Measurements from ENCODE around the gene LAYN. TPM values are rescaled to one million over a fixed set of nuclear protein-coding genes. Genes with fewer than 3 reads are reported as not detected.

Gene LAYN
- total RNA-seq, 1 donor from 2014 or later = 34.7 TPM

DNA sequence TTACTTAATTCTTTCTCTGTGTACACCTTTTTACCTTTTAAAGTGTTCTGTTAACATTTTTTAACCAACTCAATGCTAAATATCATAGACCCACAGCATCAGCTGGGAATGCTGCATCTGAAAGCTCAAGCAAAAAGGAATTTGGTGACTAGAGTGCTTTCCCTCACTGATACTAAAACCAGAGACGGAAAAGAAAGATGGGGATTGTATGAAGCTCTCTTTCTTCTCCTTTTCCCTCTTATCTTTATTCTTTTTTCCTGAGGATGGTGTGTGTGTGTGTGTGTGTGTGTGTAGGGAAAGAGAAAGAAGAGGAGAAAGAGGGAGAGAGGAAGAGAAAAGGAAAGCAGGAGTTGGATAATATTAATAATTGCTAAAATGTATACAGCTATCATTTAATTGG is 57.6 kb downstream of the LAYN start:
- no peak overlapping the region for H3K4me3 ChIP-seq (ENCODE audit: low read depth, low read length)
- TF ChIP-seq, protein P1, sequence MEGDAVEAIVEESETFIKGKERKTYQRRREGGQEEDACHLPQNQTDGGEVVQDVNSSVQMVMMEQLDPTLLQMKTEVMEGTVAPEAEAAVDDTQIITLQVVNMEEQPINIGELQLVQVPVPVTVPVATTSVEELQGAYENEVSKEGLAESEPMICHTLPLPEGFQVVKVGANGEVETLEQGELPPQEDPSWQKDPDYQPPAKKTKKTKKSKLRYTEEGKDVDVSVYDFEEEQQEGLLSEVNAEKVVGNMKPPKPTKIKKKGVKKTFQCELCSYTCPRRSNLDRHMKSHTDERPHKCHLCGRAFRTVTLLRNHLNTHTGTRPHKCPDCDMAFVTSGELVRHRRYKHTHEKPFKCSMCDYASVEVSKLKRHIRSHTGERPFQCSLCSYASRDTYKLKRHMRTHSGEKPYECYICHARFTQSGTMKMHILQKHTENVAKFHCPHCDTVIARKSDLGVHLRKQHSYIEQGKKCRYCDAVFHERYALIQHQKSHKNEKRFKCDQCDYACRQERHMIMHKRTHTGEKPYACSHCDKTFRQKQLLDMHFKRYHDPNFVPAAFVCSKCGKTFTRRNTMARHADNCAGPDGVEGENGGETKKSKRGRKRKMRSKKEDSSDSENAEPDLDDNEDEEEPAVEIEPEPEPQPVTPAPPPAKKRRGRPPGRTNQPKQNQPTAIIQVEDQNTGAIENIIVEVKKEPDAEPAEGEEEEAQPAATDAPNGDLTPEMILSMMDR (conservative IDR thresholded peaks at IDR 0.05; ENCODE audit: low read depth, low read length) = no peak
- no peak for DNase-seq (ENCODE audit: low read depth)

DNA sequence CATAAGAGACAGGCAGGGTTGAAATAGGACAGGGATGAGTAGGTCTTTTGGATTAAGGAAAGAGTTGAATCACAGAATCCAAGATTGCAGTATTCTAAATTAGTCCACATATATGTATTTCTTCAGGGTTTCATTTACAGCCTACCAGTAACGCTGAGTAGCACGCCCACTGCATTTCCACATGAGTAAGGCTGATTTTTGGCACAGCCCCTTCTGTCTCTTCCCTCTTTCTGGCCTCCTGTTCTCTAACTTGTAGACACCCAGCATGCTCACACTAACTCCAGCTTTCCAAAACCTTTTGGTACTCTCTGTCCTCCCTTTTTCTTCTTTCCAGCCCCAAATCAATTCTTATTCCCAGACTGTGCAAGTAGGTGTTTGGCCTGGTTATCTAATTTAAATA is 58.0 kb downstream of the LAYN start:
- H3K4me3 ChIP-seq (ENCODE audit: low read depth, low read length) = no peak overlapping the region
- no peak for DNase-seq (ENCODE audit: low read depth)
- TF ChIP-seq, protein P1 (conservative IDR thresholded peaks at IDR 0.05; ENCODE audit: low read depth, low read length) = no peak

DNA sequence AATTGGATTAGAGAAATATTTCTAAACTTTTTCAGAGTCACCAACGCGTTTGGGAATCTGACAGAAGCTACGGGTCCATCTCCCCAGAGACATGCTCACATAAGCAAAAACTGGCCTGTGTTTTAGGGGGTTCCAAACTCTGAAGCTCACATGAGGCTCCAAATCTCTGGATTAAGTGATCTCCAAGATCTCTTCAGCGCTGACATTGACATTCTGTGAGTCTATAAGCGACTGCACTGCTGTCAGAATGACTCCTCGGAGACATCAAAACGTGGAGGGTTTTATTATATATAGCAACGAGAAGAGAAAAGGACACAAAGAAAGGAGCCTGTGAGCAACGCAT is 61.1 kb downstream of the LAYN start:
- TF ChIP-seq, protein P1 (conservative IDR thresholded peaks at IDR 0.05; ENCODE audit: low read depth, low read length) = no peak
- DNase-seq (ENCODE audit: low read depth) = no peak
- peak overlapping the region; percentile 47 for H3K4me3 ChIP-seq (ENCODE audit: low read depth, low read length)

DNA sequence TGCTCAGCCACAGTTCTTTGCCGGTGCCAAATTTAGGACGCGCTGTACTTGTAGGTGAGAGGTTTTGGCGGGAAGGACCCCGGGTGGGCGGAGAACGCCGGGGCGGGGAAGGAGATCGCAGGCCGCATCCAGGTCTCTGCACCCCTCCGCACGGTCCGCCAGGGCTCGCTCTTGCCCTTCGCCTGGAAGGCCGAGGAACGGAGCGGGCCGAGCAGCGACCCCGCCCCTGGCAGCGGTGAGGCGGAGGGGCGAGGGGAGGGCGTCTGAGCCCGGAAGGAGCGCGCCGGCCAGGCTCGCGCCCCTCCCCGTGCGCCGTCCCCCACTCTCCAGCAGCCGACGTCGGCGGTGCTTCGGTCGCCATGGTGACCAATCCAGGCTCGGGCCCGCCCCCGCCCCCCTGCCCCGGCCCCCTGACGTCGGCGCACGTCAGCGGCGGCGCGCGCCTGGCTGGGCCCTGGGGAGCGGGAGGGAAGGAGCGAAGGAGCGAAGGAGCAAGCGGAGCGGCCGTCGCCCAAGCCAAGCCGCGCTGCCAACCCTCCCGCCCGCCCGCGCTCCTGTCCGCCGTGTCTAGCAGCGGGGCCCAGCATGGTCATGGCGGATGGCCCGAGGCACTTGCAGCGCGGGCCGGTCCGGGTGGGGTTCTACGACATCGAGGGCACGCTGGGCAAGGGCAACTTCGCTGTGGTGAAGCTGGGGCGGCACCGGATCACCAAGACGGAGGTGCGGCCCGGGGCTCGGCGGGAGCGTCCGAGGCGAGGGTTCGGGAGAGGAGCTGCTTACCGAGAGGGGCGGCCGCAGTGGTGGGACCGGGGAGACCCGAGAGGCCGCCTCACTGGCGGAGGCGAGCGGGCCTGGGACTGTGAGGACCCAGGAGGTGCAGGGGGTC is 61.7 kb downstream of the LAYN start, which contains the start of gene SIK2:
Gene SIK2, plus strand, starts transcription at position 471 of the 886 bp plus-strand sequence. Its CDS starts 115 bp downstream, at position 586.
- DNase-seq (ENCODE audit: low read depth) = no peak

DNA sequence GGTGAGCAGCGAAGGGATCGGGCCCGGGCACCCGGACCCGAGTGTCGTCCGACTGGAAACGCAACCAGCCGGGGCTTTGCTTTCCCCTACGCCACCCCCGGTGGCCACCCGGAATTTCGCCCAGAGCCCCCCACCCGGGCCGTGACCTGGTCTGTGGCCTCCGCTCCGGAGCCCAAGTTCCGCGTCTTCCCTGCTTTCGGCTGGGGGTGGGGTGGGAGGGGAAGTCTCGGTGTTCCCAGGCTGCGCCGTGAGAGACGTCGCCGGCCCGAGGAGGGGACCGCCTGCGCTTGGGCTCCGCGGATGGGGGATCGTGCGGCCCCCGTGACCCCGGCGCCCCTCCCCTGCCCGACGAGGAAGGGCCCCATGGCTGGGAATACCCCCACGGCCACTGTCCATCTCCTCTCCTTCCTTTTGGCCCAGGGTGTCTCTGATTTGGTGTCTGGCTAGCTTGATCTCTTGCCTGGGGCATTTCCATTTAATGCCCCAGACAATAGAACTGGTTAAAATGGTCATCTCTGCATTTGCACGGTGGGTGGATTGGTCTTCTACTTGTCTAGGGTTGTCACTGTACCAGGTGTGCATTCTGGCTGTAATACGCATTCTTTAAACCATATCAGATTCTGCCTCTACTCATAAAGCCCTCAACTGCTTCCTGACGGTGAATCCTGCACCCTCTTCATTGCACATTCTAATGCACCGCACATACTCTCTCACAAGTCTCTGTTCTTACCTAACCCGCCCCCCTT is 62.5 kb downstream of the LAYN start:
- peak overlapping the region; percentile 83 for H3K4me3 ChIP-seq (ENCODE audit: low read depth, low read length)
- TF ChIP-seq, protein P1 (conservative IDR thresholded peaks at IDR 0.05; ENCODE audit: low read depth, low read length) = no peak
- DNase-seq (ENCODE audit: low read depth) = no peak

More for the DNA sequence above, 61.7 kb downstream of the LAYN start, which contains the start of gene SIK2:
- TF ChIP-seq, protein P1 (conservative IDR thresholded peaks at IDR 0.05; ENCODE audit: low read depth, low read length) = peak; percentile 84
- H3K4me3 ChIP-seq (ENCODE audit: low read depth, low read length) = peak within 1 kb of the TSS; percentile 83

DNA sequence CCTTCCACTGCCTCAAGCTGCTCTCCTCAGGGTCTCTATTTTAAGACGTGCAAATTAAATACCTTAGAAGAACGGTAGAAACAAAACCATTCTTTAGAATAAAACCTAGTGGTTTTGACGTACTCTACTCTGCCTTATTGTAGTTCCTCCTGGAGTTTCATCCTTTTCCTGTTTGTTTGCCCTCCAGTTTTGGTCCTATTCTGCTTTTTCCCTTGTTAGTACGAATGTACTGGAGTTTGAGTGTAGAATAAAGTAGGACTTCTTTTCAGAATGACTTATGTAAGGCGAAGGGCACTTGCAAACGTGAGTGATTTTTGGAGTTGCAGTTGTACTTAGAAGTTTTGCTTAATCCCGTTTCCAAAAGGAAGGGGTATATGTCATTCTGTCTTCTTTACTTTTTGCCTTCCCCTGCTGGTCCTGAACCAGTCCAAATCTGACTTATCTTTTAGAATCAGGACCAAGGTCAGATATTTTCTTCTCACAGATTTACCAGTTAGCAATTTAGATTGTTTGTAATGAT is 63.2 kb downstream of the LAYN start:
- TF ChIP-seq, protein P1 (conservative IDR thresholded peaks at IDR 0.05; ENCODE audit: low read depth, low read length) = no peak
- DNase-seq (ENCODE audit: low read depth) = no peak
- peak overlapping the region; percentile 83 for H3K4me3 ChIP-seq (ENCODE audit: low read depth, low read length)

All from epithelial cell of proximal tubule (primary cell).